Pancreas (tissue), 10 donors: ENCODE results near the gene PIAS2. TPM values are rescaled to one million over a fixed set of nuclear protein-coding genes. Genes with fewer than 3 reads are reported as not detected.
A peak's percentile ranks its signal among the peaks of the same experiment; 100 is the strongest.

Experiments used
- ATAC-seq, 4 donors: fragments of 200-7000 bp; cut with Tn5 transposase; one replicate each; pipeline versions ENCODE4 v1.8.0 to v1.9.1; 2020; ENCODE audit warnings: mild to moderate bottlenecking in 4 of 4, moderate library complexity in 4 of 4
- DNase-seq, 6 donors: peaks; one replicate each; pipeline ENCODE4 v3.0.0-alpha.2; 2020
- FAIRE-seq: peaks from 2 replicates; lab custom pipeline; 2012; peaks lifted over from hg19 to GRCh38; lab: Jason Lieb, UNC
- H3K27ac ChIP-seq, 4 donors: fragments of 200-600 bp; sonication (generic); 1 replicate in 3 of 4; 2 replicates in 1 of 4; pipeline versions ENCODE4 v1.5.0 to v1.8.0; 2020
- H3K27me3 ChIP-seq, 4 donors: fragments of 200-600 bp; one replicate each; pipeline ENCODE4 v1.8.0; 2021
- H3K36me3 ChIP-seq, 3 donors: fragments of 200-600 bp; sonication (generic) in 1 of 3; one replicate each; pipeline versions ENCODE4 v1.5.0 to v1.8.0; 2020 to 2021
- H3K4me1 ChIP-seq, 3 donors: fragments of 200-600 bp; one replicate each; pipeline ENCODE4 v1.8.0; 2021
- H3K4me3 ChIP-seq, 4 donors: fragments of 200-600 bp; sonication (generic) in 2 of 4; one replicate each; pipeline versions ENCODE4 v1.5.0 to v1.8.0; 2020 to 2021
- H3K9me3 ChIP-seq, 4 donors: fragments of 200-600 bp; one replicate each; pipeline ENCODE4 v1.8.0; 2021
- WGBS, 2 donors: extraction: QIAGEN DNeasy Blood & Tissue Kit; methylation state at CpG; one replicate each; pipeline ENCODE4 v1.1.7; 2013; 5-methylcytosine and 5-hydroxymethylcytosine counted together
- intact Hi-C, 3 donors: fragments of 100-400 bp; cut with DNase I; formaldehyde crosslinking; loops; one replicate each; pipeline versions ENCODE4 v1.11.1 to v1.14.2; 2022
- polyA plus RNA-seq, 2 donors: library from polyadenylated mRNA; stranded (reverse); fragments of 200-250 nt; gene quantifications; one replicate each; pipeline ENCODE4 v1.2.3, GENCODE V29; 2013
- total RNA-seq, 6 donors: library from RNA; stranded (reverse); fragmentation: NEBNext Ultra II Directional in 4 of 6; extraction: Animal tissue kit (Norgen Biotek cat#: 25700) in 4 of 6; gene quantifications; one replicate each; pipeline versions ENCODE4 v1.2.1 to v1.2.4, GENCODE V29; 2021 to 2023
- TF ChIP-seq, protein P1 (sequence below), 4 donors: fragments of 200-600 bp; sonication (generic) in 3 of 4; IDR thresholded peaks; one replicate each; pipeline versions ENCODE4 v1.5.0 to v1.8.0; 2021; ENCODE audit warnings: antibody characterized with exemption in 4 of 4
- donor health status: healthy with polysubstance abuse.
- donor health status: DM: no; HTN: no; CAD: no; lungs with moderate emphysema.
- donor health status: DM: no; HTN: no; CAD: no.
- donor health status: control.
- donor health status: control.
- donor health status: Bipolar disorder and iron deficiency.
- donor health status: DM: yes; HTN: yes; CAD: no.
- donor health status: DM: no; HTN: no; CAD: no.
- donor health status: DM: no; HTN: no; CAD: no.
- donor health status: DM: yes; HTN: yes; CAD: no.

The PIAS2 gene
- total and polyA plus RNA-seq, 8 donors: 2.8 to 17.6 (median 11.4) TPM

- Histone ChIP-seq H3K4me1 (no peaks in the 10 kb centered on the region), H3K36me3 (no peaks in the 10 kb centered on the region), H3K4me3 (no peak overlapping the region), H3K27ac (no peak overlapping the region), H3K27me3 (no peaks in the 10 kb centered on the region), H3K9me3 (no peaks in the 10 kb centered on the region)
- intact Hi-C loops: no loop called here
- no peak for FAIRE-seq
- no peak for DNase-seq
- WGBS, 2 donors: 87 to 94% methylated on average over 1 of the region's 1 CpG
- ATAC-seq: peak in 1 of 4 donors; percentile 47
- TF ChIP-seq, protein P1, sequence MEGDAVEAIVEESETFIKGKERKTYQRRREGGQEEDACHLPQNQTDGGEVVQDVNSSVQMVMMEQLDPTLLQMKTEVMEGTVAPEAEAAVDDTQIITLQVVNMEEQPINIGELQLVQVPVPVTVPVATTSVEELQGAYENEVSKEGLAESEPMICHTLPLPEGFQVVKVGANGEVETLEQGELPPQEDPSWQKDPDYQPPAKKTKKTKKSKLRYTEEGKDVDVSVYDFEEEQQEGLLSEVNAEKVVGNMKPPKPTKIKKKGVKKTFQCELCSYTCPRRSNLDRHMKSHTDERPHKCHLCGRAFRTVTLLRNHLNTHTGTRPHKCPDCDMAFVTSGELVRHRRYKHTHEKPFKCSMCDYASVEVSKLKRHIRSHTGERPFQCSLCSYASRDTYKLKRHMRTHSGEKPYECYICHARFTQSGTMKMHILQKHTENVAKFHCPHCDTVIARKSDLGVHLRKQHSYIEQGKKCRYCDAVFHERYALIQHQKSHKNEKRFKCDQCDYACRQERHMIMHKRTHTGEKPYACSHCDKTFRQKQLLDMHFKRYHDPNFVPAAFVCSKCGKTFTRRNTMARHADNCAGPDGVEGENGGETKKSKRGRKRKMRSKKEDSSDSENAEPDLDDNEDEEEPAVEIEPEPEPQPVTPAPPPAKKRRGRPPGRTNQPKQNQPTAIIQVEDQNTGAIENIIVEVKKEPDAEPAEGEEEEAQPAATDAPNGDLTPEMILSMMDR (IDR thresholded peaks at IDR 0.05): no peak
These were observed 22.1 kb upstream of the PIAS2 start for GRCh38 chr18:46939337-46939963.

DNA sequence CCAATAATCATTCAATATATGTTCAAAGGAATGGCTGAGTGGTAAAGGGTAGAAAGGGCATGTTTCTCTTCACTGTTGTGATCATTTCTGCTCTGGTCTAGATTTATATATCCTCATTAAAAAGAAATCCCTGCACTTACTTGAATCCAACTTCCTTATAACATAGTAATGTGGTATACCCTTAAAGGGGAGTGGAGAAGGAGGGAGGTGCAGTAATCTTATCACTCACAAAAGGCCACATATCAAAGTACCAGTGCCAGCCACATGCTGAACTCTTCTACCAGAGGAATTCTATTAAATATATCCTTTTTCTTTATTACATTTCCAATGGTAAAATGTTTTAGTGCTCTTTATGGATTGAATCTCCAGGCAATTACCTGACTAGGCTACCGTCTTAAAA, 3.3 kb upstream of the PIAS2 start:
- 94 to 95% methylated on average over 1 of the region's 1 CpG for WGBS, 2 donors
- H3K9me3 ChIP-seq: no peaks in the 10 kb centered on the region
- H3K36me3 ChIP-seq: no peaks in the 10 kb centered on the region
- H3K4me3 ChIP-seq: no peak overlapping the region
- H3K27me3 ChIP-seq: no peaks in the 10 kb centered on the region
- no peak for FAIRE-seq
- no peak for ATAC-seq
- no peak overlapping the region for H3K27ac ChIP-seq
- DNase-seq: no peak
- intact Hi-C loops: no loop called here
- TF ChIP-seq, protein P1 (IDR thresholded peaks at IDR 0.05): no peak
- peaks cover 0 to 6% (median 5%) of the 10 kb centered on the region in 3 donors for H3K4me1 ChIP-seq

GRCh38 chr18:46920067-46920466, 2.8 kb upstream of the PIAS2 start:
- Histone ChIP-seq H3K4me3 (no peak overlapping the region), H3K9me3 (no peaks in the 10 kb centered on the region), H3K27ac (no peak overlapping the region), H3K36me3 (no peaks in the 10 kb centered on the region), H3K4me1 (peaks cover 3 to 9% (median 8%) of the 10 kb centered on the region in 3 donors), H3K27me3 (no peaks in the 10 kb centered on the region)
- no peak for ATAC-seq
- DNase-seq: no peak
- WGBS, 2 donors: 6 to 31% methylated on average over 2 of the region's 2 CpGs
- TF ChIP-seq, protein P1 (IDR thresholded peaks at IDR 0.05): no peak
- no peak for FAIRE-seq
- intact Hi-C loops: no loop called here

GRCh38 chr18:46917803-46918600, 695 bp upstream of the PIAS2 start:
- peak; percentile 10 to 33 (median 27) for ATAC-seq
- TF ChIP-seq, protein P1 (IDR thresholded peaks at IDR 0.05): no peak
- DNase-seq: peak in 3 of 6 donors; percentile 5 to 31 (median 25)
- peak overlapping the region; percentile 57 to 79 (median 77) for H3K27ac ChIP-seq
- peaks cover 3 to 9% (median 8%) of the 10 kb centered on the region in 3 donors for H3K4me1 ChIP-seq
- no peaks in the 10 kb centered on the region for H3K9me3 ChIP-seq
- no peaks in the 10 kb centered on the region for H3K27me3 ChIP-seq
- intact Hi-C loops: no loop called here
- FAIRE-seq: no peak
- H3K36me3 ChIP-seq: no peaks in the 10 kb centered on the region
- H3K4me3 ChIP-seq: peak overlapping the region; percentile 70 to 87 (median 76)
- 37 to 43% methylated on average over 33 of the region's 33 CpGs for WGBS, 2 donors
